A549 (cell line): ENCODE measurements around the gene INPP5A. TPM values are rescaled to one million over a fixed set of nuclear protein-coding genes. Genes with fewer than 3 reads are reported as not detected.

Experiments
- ATAC-seq, 2 experiments: fragments of 200-7000 bp in 1 of 2; fragments of >200 bp in 1 of 2; cut with Nextera tagmentation in 1 of 2; cut with Tn5 transposase in 1 of 2; 3 replicates each; pipeline versions ENCODE4 v1.8.0 to v1.9.1; 2018 to 2020; ENCODE audit warnings: mild to moderate bottlenecking in 1 of 2, moderate library complexity in 1 of 2
- CTCF ChIA-PET: fragments of 300-600 bp; sonication (Branson Sonifier 250); formaldehyde crosslinking; extraction: SDS; loops from one replicate; lab custom pipeline; 2021; ENCODE audit warnings: antibody characterized with exemption, inconsistent platforms; lab: Yijun Ruan, JAX
- POLR2A ChIA-PET: fragments of 350-600 bp; formaldehyde crosslinking; extraction: SDS; loops from one replicate; lab custom pipeline; 2021; ENCODE audit warnings: antibody characterized with exemption, inconsistent platforms; lab: Yijun Ruan, JAX
- DNase-seq, 2 experiments: peaks; one replicate each; pipeline versions ENCODE4 v3.0.0 to v3.0.0-alpha.2; 2011 to 2016; ENCODE audit warnings: low read depth in 1 of 2, low spot score in 1 of 2
- FAIRE-seq: peaks from 2 replicates; lab custom pipeline; 2011; peaks lifted over from hg19 to GRCh38; lab: Jason Lieb, UNC
- H3K27ac ChIP-seq, 2 experiments: fragments of >200 bp; sonication (Bioruptor Twin); formaldehyde crosslinking; 3 replicates each; pipeline ENCODE4 v1.5.1; 2016 to 2017
- H3K4me1 ChIP-seq: fragments of >200 bp; sonication (Bioruptor Twin); formaldehyde crosslinking; 3 replicates; pipeline ENCODE4 v1.6.1; 2016
- H3K4me2 ChIP-seq: fragments of >200 bp; sonication (Bioruptor Twin); formaldehyde crosslinking; 3 replicates; pipeline ENCODE4 v1.6.1; 2016
- H3K4me3 ChIP-seq: fragments of >200 bp; sonication (Bioruptor Twin); formaldehyde crosslinking; 3 replicates; pipeline ENCODE4 v1.5.1; 2016
- H3K9me3 ChIP-seq: fragments of >200 bp; sonication (Bioruptor Twin); formaldehyde crosslinking; 3 replicates; pipeline ENCODE4 v1.6.1; 2016
- ATOH8 ChIP-seq: fragments of 250-450 bp; sonication (Bioruptor Pico); IDR thresholded peaks from 2 replicates; pipeline ENCODE4 v1.5.0; 2020; ENCODE audit warnings: low read depth, mild to moderate bottlenecking, moderate library complexity
- BCL3 ChIP-seq: fragments of >200 bp; sonication (Bioruptor Twin); formaldehyde crosslinking; IDR thresholded peaks from 3 replicates; pipeline ENCODE4 v1.6.1; 2016
- CTCF ChIP-seq: fragments of >200 bp; sonication (Bioruptor Twin); formaldehyde crosslinking; IDR thresholded peaks from 3 replicates; pipeline ENCODE4 v1.5.1; 2016
- ELK1 ChIP-seq: fragments of 150-350 bp; IDR thresholded peaks from 2 replicates; pipeline ENCODE4 v1.6.1; 2014; ENCODE audit warnings: low read depth, mild to moderate bottlenecking, low read length
- ESRRA ChIP-seq: fragments of 150-350 bp; IDR thresholded peaks from 2 replicates; pipeline ENCODE4 v1.6.1; 2014; ENCODE audit warnings: mild to moderate bottlenecking, low read length, borderline replicate concordance
- GATA3 ChIP-seq: IDR thresholded peaks from 2 replicates; pipeline ENCODE4 v1.6.1; 2012; ENCODE audit warnings: borderline replicate concordance
- HES2 ChIP-seq: fragments of >200 bp; sonication (Bioruptor Twin); formaldehyde crosslinking; IDR thresholded peaks from 2 replicates; pipeline ENCODE4 v1.6.1; 2016
- JUN ChIP-seq, 2 experiments: fragments of >200 bp; sonication (Bioruptor Twin); formaldehyde crosslinking; IDR thresholded peaks; 2 replicates in 1 of 2; 3 replicates in 1 of 2; pipeline ENCODE4 v1.6.1; 2016 to 2017
- MYC ChIP-seq: IDR thresholded peaks from 2 replicates; pipeline ENCODE4 v1.6.1; 2012; ENCODE audit warnings: mild to moderate bottlenecking, inconsistent platforms, low read length, improper control_type of control experiment, borderline replicate concordance
- NFE2L2 ChIP-seq: fragments of 150-350 bp; conservative IDR thresholded peaks from 2 replicates; pipeline ENCODE4 v1.6.1; 2014; ENCODE audit warnings: low read length
- NPAS2 ChIP-seq: fragments of 250-450 bp; sonication (Bioruptor Pico); IDR thresholded peaks from 2 replicates; pipeline ENCODE4 v1.8.0; 2022; ENCODE audit warnings: mild to moderate bottlenecking, moderate library complexity, borderline replicate concordance
- RARB ChIP-seq: fragments of 250-450 bp; sonication (Bioruptor Pico); IDR thresholded peaks from 2 replicates; pipeline ENCODE4 v1.8.0; 2021; ENCODE audit warnings: mild to moderate bottlenecking, moderate library complexity
- REST ChIP-seq: fragments of 200-600 bp; sonication (generic); IDR thresholded peaks from 2 replicates; pipeline ENCODE4 v1.6.1; 2016; ENCODE audit warnings: antibody characterized with exemption, mild to moderate bottlenecking, moderate library complexity
- RFX5 ChIP-seq: fragments of 450-650 bp; IDR thresholded peaks from 2 replicates; pipeline ENCODE4 v1.7.1; 2014; ENCODE audit warnings: antibody characterized with exemption, mild to moderate bottlenecking, moderate library complexity
- USF2 ChIP-seq: fragments of 450-650 bp; IDR thresholded peaks from 2 replicates; pipeline ENCODE4 v1.6.1; 2014; ENCODE audit warnings: antibody characterized with exemption
- ZFP36 ChIP-seq: fragments of 450-650 bp; IDR thresholded peaks from 2 replicates; pipeline ENCODE4 v1.6.1; 2014; ENCODE audit warnings: borderline replicate concordance; ENCODE audit not compliant: partially characterized antibody
- ZNF302 ChIP-seq: fragments of 250-450 bp; sonication (Bioruptor Pico); IDR thresholded peaks from 2 replicates; pipeline ENCODE4 v1.9.0; 2021; ENCODE audit warnings: inconsistent platforms, mild to moderate bottlenecking, moderate library complexity
- WGBS: methylation state at CpG from one replicate; pipeline ENCODE4 v1.1.6; 2017; ENCODE audit errors: missing lambda C conversion rate; 5-methylcytosine and 5-hydroxymethylcytosine counted together
- polyA plus RNA-seq, 4 experiments: library from polyadenylated mRNA; depleted of rRNA in 3 of 4; stranded (reverse); fragments of >200 nt; fragmentation: RNase III in 1 of 4; extraction: RNeasy Plus Mini Kit Qiagen cat#74134 plus additional on column Dnase treatment in 1 of 4; gene quantifications; 2 replicates in 3 of 4; 3 replicates in 1 of 4; pipeline ENCODE4 v1.2.3, GENCODE V29; 2011 to 2017

The INPP5A gene
- polyA plus RNA-seq, 2 of the 4 experiments (the other 2 are of a cell fraction), result 13.7 to 15.1 TPM

GRCh38 chr10:132652936-132653590 is 115.5 kb downstream of the INPP5A start:
- ATAC-seq, result no peak
- TF ChIP-seq USF2 (no peak), BCL3 (no peak), NPAS2 (CRISPR knock-in tag) (no peak), ELK1 (no peak), HES2 (no peak), ZFP36 (no peak), MYC (no peak), GATA3 (no peak), CTCF (no peak), NFE2L2 (no peak)
- H3K4me3 ChIP-seq, result no peak overlapping the region
- POLR2A ChIA-PET, result no interaction called here
- H3K9me3 ChIP-seq, result no peaks in the 10 kb centered on the region
- H3K4me2 ChIP-seq, result no peak overlapping the region
- no peak for FAIRE-seq
- CTCF ChIA-PET, result interaction anchor here (0.7 to 6.2 kb wide), 7 partner anchors 13 to 471 kb away, joined by 3 to 61 read pairs (median 30); no protein-coding TSS in a partner anchor
- H3K27ac ChIP-seq, result no peak overlapping the region
- 92% methylated on average over 17 of the region's 31 CpGs for WGBS
- H3K4me1 ChIP-seq, result no peaks in the 10 kb centered on the region
- DNase-seq, result no peak

GRCh38 chr10:132653721-132654120 is 116.1 kb downstream of the INPP5A start:
- Histone ChIP-seq H3K4me2 (no peak overlapping the region), H3K4me1 (no peaks in the 10 kb centered on the region), H3K27ac (no peak overlapping the region), H3K9me3 (no peaks in the 10 kb centered on the region), H3K4me3 (no peak overlapping the region)
- no peak for FAIRE-seq
- POLR2A ChIA-PET, result no interaction called here
- 87% methylated on average over 20 of the region's 20 CpGs for WGBS
- TF ChIP-seq REST (no peak), NFE2L2 (no peak), JUN (IDR thresholded peaks at IDR 0.05) (no peak), ZNF302 (CRISPR knock-in tag) (no peak), RFX5 (no peak), ESRRA (no peak), RARB (CRISPR knock-in tag) (no peak), NPAS2 (CRISPR knock-in tag) (no peak), ATOH8 (no peak)
- CTCF ChIA-PET, result interaction anchor here (0.8 to 6.2 kb wide), 24 partner anchors 12 to 470 kb away, joined by 3 to 61 read pairs (median 10); no protein-coding TSS in a partner anchor
- ATAC-seq, result no peak
- no peak for DNase-seq
